ENCODE data around the gene CYP2C9.
A peak's percentile ranks its signal among the peaks of the same experiment; 100 is the strongest.
"Not testable (repeated sequence)": the region's sequence is repeated elsewhere in the genome, so short reads cannot be mapped to it uniquely, and the experiment has no call there.

The CYP2C9 gene

GRCh38 chr10:94916423-94916822 lies 22.0 kb upstream of the CYP2C9 start:
- no peaks in the 10 kb centered on the region for H3K27me3 ChIP-seq (replicated peaks)
- H3K4me3 ChIP-seq (ENCODE audit: low read depth, low read length), result no peak overlapping the region
- no peak for TF ChIP-seq CTCF (IDR thresholded peaks at IDR 0.05; ENCODE audit: low read depth, low read length, missing control alignments)
- no peaks in the 10 kb centered on the region for H3K36me3 ChIP-seq (replicated peaks)
- in situ Hi-C loops (cut with HindIII; ENCODE audit: low pct_ligation_motif_present, low sequenced_read_pairs), result no loop called here
- H3K27ac ChIP-seq, result no peak overlapping the region
- no peak for DNase-seq

GRCh38 chr10:94936721-94937120 lies 1.7 kb upstream of the CYP2C9 start:
- in situ Hi-C loops (cut with HindIII; ENCODE audit: low pct_ligation_motif_present, low sequenced_read_pairs), result no loop called here
- H3K27ac ChIP-seq, result no peak overlapping the region
- no peak overlapping the region for H3K4me3 ChIP-seq (ENCODE audit: low read depth, low read length)
- no peaks in the 10 kb centered on the region for H3K27me3 ChIP-seq (replicated peaks)
- DNase-seq, result no peak
- H3K36me3 ChIP-seq (replicated peaks), result no peaks in the 10 kb centered on the region
- TF ChIP-seq CTCF (IDR thresholded peaks at IDR 0.05; ENCODE audit: low read depth, low read length, missing control alignments), result no peak

GRCh38 chr10:94943432-94944103 lies 5.1 kb downstream of the CYP2C9 start:
- H3K4me3 ChIP-seq (ENCODE audit: low read depth, low read length); H3K36me3 ChIP-seq (replicated peaks); H3K27me3 ChIP-seq (replicated peaks); in situ Hi-C loops (cut with HindIII; ENCODE audit: low pct_ligation_motif_present, low sequenced_read_pairs); H3K27ac ChIP-seq; DNase-seq: not testable (repeated sequence)

GRCh38 chr10:94946181-94946580 lies 7.7 kb downstream of the CYP2C9 start:
- H3K27me3 ChIP-seq (replicated peaks); DNase-seq; in situ Hi-C loops (cut with HindIII; ENCODE audit: low pct_ligation_motif_present, low sequenced_read_pairs); H3K4me3 ChIP-seq (ENCODE audit: low read depth, low read length); H3K27ac ChIP-seq; H3K36me3 ChIP-seq (replicated peaks): not testable (repeated sequence)

GRCh38 chr10:94963901-94964300 lies 25.4 kb downstream of the CYP2C9 start:
- in situ Hi-C loops (cut with HindIII; ENCODE audit: low pct_ligation_motif_present, low sequenced_read_pairs), result no loop called here
- Histone ChIP-seq H3K4me3 (ENCODE audit: low read depth, low read length) (no peak overlapping the region), H3K27ac (no peak overlapping the region), H3K36me3 (replicated peaks) (no peaks in the 10 kb centered on the region), H3K27me3 (replicated peaks) (no peaks in the 10 kb centered on the region)
- DNase-seq, result peak; percentile 26
- TF ChIP-seq CTCF (IDR thresholded peaks at IDR 0.05; ENCODE audit: low read depth, low read length, missing control alignments), result peak; percentile 52

GRCh38 chr10:94983555-94983954 lies 45.1 kb downstream of the CYP2C9 start:
- H3K36me3 ChIP-seq (replicated peaks), result no peaks in the 10 kb centered on the region
- no peak overlapping the region for H3K27ac ChIP-seq
- no peak for DNase-seq
- H3K4me3 ChIP-seq (ENCODE audit: low read depth, low read length), result no peak overlapping the region
- no peaks in the 10 kb centered on the region for H3K27me3 ChIP-seq (replicated peaks)
- in situ Hi-C loops (cut with HindIII; ENCODE audit: low pct_ligation_motif_present, low sequenced_read_pairs), result no loop called here
- TF ChIP-seq CTCF (IDR thresholded peaks at IDR 0.05; ENCODE audit: low read depth, low read length, missing control alignments), result no peak

GRCh38 chr10:94989192-94989591 lies 50.7 kb downstream of the CYP2C9 start:
- H3K27me3 ChIP-seq (replicated peaks), result no peaks in the 10 kb centered on the region
- no peak overlapping the region for H3K4me3 ChIP-seq (ENCODE audit: low read depth, low read length)
- no peak for DNase-seq
- no peaks in the 10 kb centered on the region for H3K36me3 ChIP-seq (replicated peaks)
- H3K27ac ChIP-seq, result no peak overlapping the region
- TF ChIP-seq CTCF (IDR thresholded peaks at IDR 0.05; ENCODE audit: low read depth, low read length, missing control alignments), result no peak
- in situ Hi-C loops (cut with HindIII; ENCODE audit: low pct_ligation_motif_present, low sequenced_read_pairs), result no loop called here

All from brain microvascular endothelial cell (primary cell).